K562 (cell line): ENCODE results near the gene IGSF23.

Experiments
- CEBPB ChIP-seq: fragments of 450-650 bp; IDR thresholded peaks from 2 replicates; pipeline ENCODE4 v1.6.1; 2016; ENCODE audit warnings: missing genetic modification characterization, missing compliant biosample characterization
- CTCF ChIP-seq, 3 experiments: IDR thresholded peaks in 2 of 3; conservative IDR thresholded peaks in 1 of 3; 2 replicates each; pipeline ENCODE4 v1.5.1; 2011 to 2012; ENCODE audit warnings: low read length in 3 of 3, mild to moderate bottlenecking in 3 of 3, control low read depth in 2 of 3, improper control_type of control experiment in 1 of 3, inconsistent platforms in 1 of 3, low read depth in 1 of 3, mixed read lengths in 1 of 3, moderate library complexity in 1 of 3; ENCODE audit not compliant: insufficient read depth in 2 of 3
- EZH2 ChIP-seq: IDR thresholded peaks from 2 replicates; pipeline ENCODE4 v1.6.1; 2012; ENCODE audit warnings: low read depth, mild to moderate bottlenecking, inconsistent platforms, low read length, borderline replicate concordance
- FOS ChIP-seq: IDR thresholded peaks from 3 replicates; pipeline ENCODE4 v1.6.1; 2011; ENCODE audit not compliant: insufficient read length; ENCODE audit errors: extremely low read depth
- GATAD2A ChIP-seq: fragments of 450-650 bp; IDR thresholded peaks from 2 replicates; pipeline ENCODE4 v1.6.1; 2017
- JUNB ChIP-seq: fragments of 450-650 bp; formaldehyde crosslinking; conservative IDR thresholded peaks from 2 replicates; pipeline ENCODE4 v1.4.0; 2020; ENCODE audit warnings: mild to moderate bottlenecking
- NEUROD1 ChIP-seq: fragments of 150-350 bp; IDR thresholded peaks from 2 replicates; pipeline ENCODE4 v1.6.1; 2014; ENCODE audit warnings: borderline replicate concordance, low read length, low read depth; ENCODE audit not compliant: partially characterized antibody
- POLR2A ChIP-seq: fragments of 450-650 bp; conservative IDR thresholded peaks from 2 replicates; pipeline ENCODE4 v1.6.1; 2016
- RBM17 ChIP-seq: fragments of 200-400 bp; formaldehyde crosslinking; IDR thresholded peaks from 2 replicates; pipeline ENCODE4 v1.6.1; 2017; ENCODE audit warnings: low read depth, mild to moderate bottlenecking, low read length, borderline replicate concordance
- ZBTB26 ChIP-seq: fragments of 450-650 bp; formaldehyde crosslinking; IDR thresholded peaks from 2 replicates; pipeline ENCODE4 v1.4.0; 2022; ENCODE audit warnings: missing genetic modification characterization
- TF ChIP-seq, protein P1 (sequence below), 2 experiments: fragments of 150-350 bp in 1 of 2; IDR thresholded peaks; 2 replicates each; pipeline ENCODE4 v1.6.1; 2012 to 2016; ENCODE audit warnings: low read depth in 2 of 2, low read length in 2 of 2, mild to moderate bottlenecking in 1 of 2, moderate library complexity in 1 of 2

DNA sequence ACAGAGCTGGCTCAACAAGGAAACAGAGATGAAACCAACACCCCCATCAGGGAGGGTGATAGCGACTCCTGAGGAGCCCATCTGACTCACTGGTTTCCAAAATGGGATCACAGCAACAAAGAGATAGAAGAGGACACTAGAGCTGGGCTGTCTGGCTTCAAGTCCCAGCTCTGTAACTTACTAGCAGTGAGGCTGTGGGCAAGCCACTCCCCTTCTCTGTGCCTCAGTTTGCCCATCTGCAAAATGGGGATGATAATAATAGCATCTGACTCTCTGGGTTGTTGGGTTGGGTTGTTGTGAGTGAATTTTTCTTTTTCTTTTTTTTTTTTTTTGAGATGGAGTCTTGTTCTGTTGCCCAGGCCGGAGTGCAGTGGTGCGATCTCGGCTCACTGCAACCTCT, 14.3 kb downstream of the IGSF23 start:
- TF ChIP-seq CTCF (IDR thresholded peaks at IDR 0.05 in 2 of 3, conservative IDR thresholded peaks at IDR 0.05 in 1 of 3; ENCODE audit: insufficient read depth in 2 of 3, low read depth in 1 of 3, low read length in 3 of 3) (no peak), JUNB (no peak), RBM17 (no peak), CEBPB (no peak), GATAD2A (no peak), FOS (no peak), NEUROD1 (no peak), EZH2 (no peak), POLR2A (no peak), ZBTB26 (CRISPR knock-in tag) (no peak)
- TF ChIP-seq, protein P1, sequence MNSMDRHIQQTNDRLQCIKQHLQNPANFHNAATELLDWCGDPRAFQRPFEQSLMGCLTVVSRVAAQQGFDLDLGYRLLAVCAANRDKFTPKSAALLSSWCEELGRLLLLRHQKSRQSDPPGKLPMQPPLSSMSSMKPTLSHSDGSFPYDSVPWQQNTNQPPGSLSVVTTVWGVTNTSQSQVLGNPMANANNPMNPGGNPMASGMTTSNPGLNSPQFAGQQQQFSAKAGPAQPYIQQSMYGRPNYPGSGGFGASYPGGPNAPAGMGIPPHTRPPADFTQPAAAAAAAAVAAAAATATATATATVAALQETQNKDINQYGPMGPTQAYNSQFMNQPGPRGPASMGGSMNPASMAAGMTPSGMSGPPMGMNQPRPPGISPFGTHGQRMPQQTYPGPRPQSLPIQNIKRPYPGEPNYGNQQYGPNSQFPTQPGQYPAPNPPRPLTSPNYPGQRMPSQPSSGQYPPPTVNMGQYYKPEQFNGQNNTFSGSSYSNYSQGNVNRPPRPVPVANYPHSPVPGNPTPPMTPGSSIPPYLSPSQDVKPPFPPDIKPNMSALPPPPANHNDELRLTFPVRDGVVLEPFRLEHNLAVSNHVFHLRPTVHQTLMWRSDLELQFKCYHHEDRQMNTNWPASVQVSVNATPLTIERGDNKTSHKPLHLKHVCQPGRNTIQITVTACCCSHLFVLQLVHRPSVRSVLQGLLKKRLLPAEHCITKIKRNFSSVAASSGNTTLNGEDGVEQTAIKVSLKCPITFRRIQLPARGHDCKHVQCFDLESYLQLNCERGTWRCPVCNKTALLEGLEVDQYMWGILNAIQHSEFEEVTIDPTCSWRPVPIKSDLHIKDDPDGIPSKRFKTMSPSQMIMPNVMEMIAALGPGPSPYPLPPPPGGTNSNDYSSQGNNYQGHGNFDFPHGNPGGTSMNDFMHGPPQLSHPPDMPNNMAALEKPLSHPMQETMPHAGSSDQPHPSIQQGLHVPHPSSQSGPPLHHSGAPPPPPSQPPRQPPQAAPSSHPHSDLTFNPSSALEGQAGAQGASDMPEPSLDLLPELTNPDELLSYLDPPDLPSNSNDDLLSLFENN (IDR thresholded peaks at IDR 0.05; ENCODE audit: low read depth in 2 of 2, low read length in 2 of 2): no peak
